ENCODE data around the gene OSGIN1.
A peak's percentile ranks its signal among the peaks of the same experiment; 100 is the strongest.

Gene OSGIN1

DNA sequence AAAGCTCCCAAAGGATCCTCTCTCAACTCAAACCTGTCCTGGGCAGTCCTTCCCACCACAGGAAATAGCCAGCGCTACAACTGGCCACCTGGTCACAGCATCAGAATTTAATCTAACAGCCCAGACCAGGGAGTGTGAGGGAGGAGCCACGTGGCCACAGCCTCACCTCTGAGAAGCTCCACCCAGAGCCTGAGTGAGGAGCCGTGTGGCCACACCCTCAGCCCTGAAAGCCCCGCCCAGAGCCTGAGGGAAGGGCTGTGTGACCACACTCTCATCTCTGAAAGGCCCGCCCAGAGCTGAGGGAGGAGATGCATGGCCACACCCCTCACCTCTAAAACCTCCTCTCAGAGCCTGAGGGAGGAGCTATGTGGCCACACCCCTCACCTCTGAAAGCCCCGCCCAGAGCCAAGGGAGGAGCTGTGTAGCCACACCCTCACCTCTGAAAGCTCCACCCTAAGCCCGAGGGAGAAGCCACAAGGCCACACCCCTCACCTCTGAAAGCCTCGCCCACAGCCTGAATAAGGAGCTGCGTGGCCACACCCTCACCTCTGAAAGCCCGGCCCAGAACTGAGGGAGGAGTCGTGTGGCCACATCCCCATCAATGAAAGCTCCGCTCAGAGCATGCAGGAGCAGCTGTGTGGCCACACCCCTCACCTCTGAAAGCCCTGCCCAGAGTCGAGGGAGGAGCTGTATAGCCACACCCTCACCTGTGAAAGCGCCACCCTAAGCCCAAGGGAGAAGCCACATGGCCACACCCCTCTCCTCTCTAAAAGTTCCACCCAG lies 60.9 kb downstream of the OSGIN1 start:
- TF ChIP-seq, protein P1, sequence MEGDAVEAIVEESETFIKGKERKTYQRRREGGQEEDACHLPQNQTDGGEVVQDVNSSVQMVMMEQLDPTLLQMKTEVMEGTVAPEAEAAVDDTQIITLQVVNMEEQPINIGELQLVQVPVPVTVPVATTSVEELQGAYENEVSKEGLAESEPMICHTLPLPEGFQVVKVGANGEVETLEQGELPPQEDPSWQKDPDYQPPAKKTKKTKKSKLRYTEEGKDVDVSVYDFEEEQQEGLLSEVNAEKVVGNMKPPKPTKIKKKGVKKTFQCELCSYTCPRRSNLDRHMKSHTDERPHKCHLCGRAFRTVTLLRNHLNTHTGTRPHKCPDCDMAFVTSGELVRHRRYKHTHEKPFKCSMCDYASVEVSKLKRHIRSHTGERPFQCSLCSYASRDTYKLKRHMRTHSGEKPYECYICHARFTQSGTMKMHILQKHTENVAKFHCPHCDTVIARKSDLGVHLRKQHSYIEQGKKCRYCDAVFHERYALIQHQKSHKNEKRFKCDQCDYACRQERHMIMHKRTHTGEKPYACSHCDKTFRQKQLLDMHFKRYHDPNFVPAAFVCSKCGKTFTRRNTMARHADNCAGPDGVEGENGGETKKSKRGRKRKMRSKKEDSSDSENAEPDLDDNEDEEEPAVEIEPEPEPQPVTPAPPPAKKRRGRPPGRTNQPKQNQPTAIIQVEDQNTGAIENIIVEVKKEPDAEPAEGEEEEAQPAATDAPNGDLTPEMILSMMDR (IDR thresholded peaks at IDR 0.05; ENCODE audit: borderline replicate concordance, extremely low read depth, low read length, poor library complexity, severe bottlenecking) = no peak
- no peak for TF ChIP-seq EZH2 (IDR thresholded peaks at IDR 0.05; ENCODE audit: borderline replicate concordance, low read depth, low read length, severe bottlenecking)
- Histone ChIP-seq H3K4me3 (ENCODE audit: low read depth in 1 of 2, low read length in 2 of 2) (no peak overlapping the region), H3K4me1 (ENCODE audit: insufficient read depth, low read length) (no peaks in the 10 kb centered on the region), H3K36me3 (ENCODE audit: insufficient read depth, low read length) (no peaks in the 10 kb centered on the region), H3K27ac (ENCODE audit: low read length) (no peak overlapping the region), H3K79me2 (ENCODE audit: insufficient read depth, low read length) (no peaks in the 10 kb centered on the region), H2AFZ (ENCODE audit: low read depth, low read length) (no peak overlapping the region), H3K27me3 (ENCODE audit: insufficient read depth, low read length, poor library complexity) (peaks cover 3% of the 10 kb centered on the region), H3K9me3 (ENCODE audit: insufficient read depth, low read length, severe bottlenecking) (peaks cover 4% of the 10 kb centered on the region), H3K9ac (ENCODE audit: low read depth, low read length) (no peak overlapping the region), H3K4me2 (ENCODE audit: insufficient read depth, low read length) (no peak overlapping the region), H4K20me1 (ENCODE audit: insufficient read depth, low read length) (no peaks in the 10 kb centered on the region)
- peak; percentile 59 for DNase-seq
- ATAC-seq (ENCODE audit: insufficient read depth, low read depth) = peak; percentile 84

DNA sequence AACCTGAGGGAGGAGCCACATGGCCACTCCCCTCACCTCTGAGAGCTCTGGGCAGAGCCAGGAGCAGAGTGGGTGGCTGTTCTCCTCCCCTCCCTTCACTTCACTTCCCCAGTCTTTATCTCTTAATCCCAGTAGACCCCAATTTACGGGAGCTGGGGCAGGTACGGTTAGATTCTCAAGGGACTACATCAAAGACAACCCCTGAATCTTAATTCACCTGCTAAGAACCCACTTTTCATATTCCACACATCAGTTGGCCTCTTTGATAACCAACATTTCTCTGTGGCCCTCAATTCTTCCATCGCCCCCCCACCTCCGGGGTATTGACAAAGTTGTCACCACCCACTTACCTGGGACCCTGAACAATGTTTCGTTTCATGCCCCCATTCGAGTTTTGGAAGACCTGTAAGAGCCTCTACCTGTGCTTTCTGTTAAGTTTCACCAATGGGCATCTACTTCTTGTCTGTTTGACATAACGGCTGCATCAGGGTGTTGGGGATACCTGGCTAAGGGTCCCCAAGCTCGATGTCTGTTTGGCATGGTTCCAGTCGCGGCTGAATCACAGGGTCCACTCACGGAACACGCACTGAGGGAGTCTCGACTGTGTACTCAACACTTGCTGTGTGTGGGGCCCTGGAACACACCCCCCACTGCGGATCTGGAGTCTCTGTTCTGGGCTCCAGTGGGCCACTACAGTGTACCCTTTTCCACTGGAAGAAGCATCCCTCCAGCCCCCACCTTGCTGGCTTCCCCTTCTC lies 61.7 kb downstream of the OSGIN1 start:
- TF ChIP-seq, protein P1 (IDR thresholded peaks at IDR 0.05; ENCODE audit: borderline replicate concordance, extremely low read depth, low read length, poor library complexity, severe bottlenecking) = no peak
- no peak for TF ChIP-seq EZH2 (IDR thresholded peaks at IDR 0.05; ENCODE audit: borderline replicate concordance, low read depth, low read length, severe bottlenecking)
- Histone ChIP-seq H3K79me2 (ENCODE audit: insufficient read depth, low read length) (no peaks in the 10 kb centered on the region), H3K27ac (ENCODE audit: low read length) (no peak overlapping the region), H3K4me2 (ENCODE audit: insufficient read depth, low read length) (no peak overlapping the region), H3K4me3 (ENCODE audit: low read depth in 1 of 2, low read length in 2 of 2) (no peak overlapping the region), H2AFZ (ENCODE audit: low read depth, low read length) (no peak overlapping the region), H3K9me3 (ENCODE audit: insufficient read depth, low read length, severe bottlenecking) (peaks cover 4% of the 10 kb centered on the region), H3K9ac (ENCODE audit: low read depth, low read length) (no peak overlapping the region), H3K36me3 (ENCODE audit: insufficient read depth, low read length) (no peaks in the 10 kb centered on the region), H4K20me1 (ENCODE audit: insufficient read depth, low read length) (no peaks in the 10 kb centered on the region), H3K4me1 (ENCODE audit: insufficient read depth, low read length) (no peaks in the 10 kb centered on the region), H3K27me3 (ENCODE audit: insufficient read depth, low read length, poor library complexity) (peaks cover 3% of the 10 kb centered on the region)
- no peak for ATAC-seq (ENCODE audit: insufficient read depth, low read depth)
- no peak for DNase-seq

DNA sequence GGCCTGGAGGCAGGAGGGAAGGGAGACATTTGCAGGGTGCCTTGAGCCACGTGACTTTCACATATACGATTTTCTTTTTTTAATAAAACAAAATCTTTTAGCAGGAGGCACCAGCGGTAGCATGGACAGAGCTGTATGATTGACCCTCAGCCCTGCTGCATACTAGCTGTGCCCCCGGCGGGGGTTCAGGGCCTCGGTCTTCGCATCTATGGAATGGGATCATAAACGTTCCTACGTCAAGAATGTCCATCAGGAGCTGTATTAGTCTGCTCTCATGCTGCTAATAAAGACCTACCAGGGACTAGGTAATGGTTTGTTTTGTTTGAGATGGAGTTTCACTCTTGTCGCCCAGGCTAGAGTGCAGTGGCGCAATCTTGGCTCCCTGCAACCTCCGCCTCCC lies 62.4 kb downstream of the OSGIN1 start:
- H3K27ac ChIP-seq (ENCODE audit: low read length) = no peak overlapping the region
- H3K4me1 ChIP-seq (ENCODE audit: insufficient read depth, low read length) = no peaks in the 10 kb centered on the region
- no peaks in the 10 kb centered on the region for H3K79me2 ChIP-seq (ENCODE audit: insufficient read depth, low read length)
- DNase-seq (no peak), ATAC-seq (ENCODE audit: insufficient read depth, low read depth) (no peak)
- H3K9ac ChIP-seq (ENCODE audit: low read depth, low read length) = no peak overlapping the region
- H3K4me3 ChIP-seq (ENCODE audit: low read depth in 1 of 2, low read length in 2 of 2) = no peak overlapping the region
- H3K36me3 ChIP-seq (ENCODE audit: insufficient read depth, low read length) = no peaks in the 10 kb centered on the region
- TF ChIP-seq EZH2 (IDR thresholded peaks at IDR 0.05; ENCODE audit: borderline replicate concordance, low read depth, low read length, severe bottlenecking) = no peak
- TF ChIP-seq, protein P1 (IDR thresholded peaks at IDR 0.05; ENCODE audit: borderline replicate concordance, extremely low read depth, low read length, poor library complexity, severe bottlenecking) = no peak
- no peaks in the 10 kb centered on the region for H4K20me1 ChIP-seq (ENCODE audit: insufficient read depth, low read length)
- no peak overlapping the region for H3K4me2 ChIP-seq (ENCODE audit: insufficient read depth, low read length)
- peaks cover 3% of the 10 kb centered on the region for H3K27me3 ChIP-seq (ENCODE audit: insufficient read depth, low read length, poor library complexity)
- H3K9me3 ChIP-seq (ENCODE audit: insufficient read depth, low read length, severe bottlenecking) = peaks cover 4% of the 10 kb centered on the region
- no peak overlapping the region for H2AFZ ChIP-seq (ENCODE audit: low read depth, low read length)
